GM18498 (cell line): ENCODE data around the gene ETFA.
"Not testable (repeated sequence)": the region's sequence is repeated elsewhere in the genome, so short reads cannot be mapped to it uniquely, and the experiment has no call there.

Experiments
- ATAC-seq: cut with Tn5 transposase; IDR thresholded peaks from one replicate; pipeline ENCODE4 v1.9.1; 2021; ENCODE audit warnings: mild to moderate bottlenecking, moderate library complexity; ENCODE audit not compliant: unreplicated experiment

The ETFA gene

DNA sequence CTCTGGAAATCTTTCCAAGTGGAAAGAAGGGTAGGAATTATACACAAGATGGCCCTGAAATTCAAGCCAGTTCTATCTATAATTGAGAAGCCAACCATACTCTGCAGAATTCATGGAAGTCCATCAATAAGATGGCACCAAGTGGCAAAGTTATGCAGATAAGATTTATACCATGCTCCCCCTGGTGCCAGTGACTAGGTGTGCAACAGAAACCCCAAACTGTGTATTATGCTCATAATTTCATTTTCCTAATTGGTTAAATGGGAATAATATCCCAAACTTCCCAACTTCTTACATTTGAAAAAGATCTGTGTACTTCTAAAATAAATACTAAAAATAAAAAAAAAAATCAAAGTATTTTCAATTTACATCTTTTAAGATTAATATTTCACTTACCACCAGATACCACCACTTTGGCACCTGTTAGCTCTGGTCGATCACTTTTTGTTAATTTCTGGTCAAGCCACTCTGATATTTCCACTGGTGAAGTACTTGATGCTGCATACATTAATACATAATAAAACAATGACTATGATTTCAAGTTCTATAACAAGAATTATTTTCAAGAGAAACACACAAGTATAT is 25.9 kb downstream of the ETFA start:
- no peak for ATAC-seq

DNA sequence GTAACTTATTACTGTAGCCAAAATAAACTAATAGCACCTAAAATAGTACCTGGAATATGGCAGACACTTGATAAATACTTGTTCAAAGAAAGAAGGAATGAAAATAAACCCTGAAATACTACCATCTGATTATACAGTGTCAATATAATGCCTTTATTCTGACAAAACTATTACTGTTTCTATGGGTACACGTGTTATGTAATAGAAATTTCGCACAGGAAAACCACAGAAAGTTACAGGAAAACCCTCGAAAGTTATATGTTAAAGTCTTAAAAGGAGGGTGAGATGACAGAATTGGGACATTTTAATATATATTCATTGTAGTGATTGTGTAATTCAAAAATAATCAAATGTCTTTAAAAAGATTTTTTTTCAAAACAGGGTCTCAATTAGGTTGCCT is 28.8 kb downstream of the ETFA start:
- ATAC-seq: no peak

DNA sequence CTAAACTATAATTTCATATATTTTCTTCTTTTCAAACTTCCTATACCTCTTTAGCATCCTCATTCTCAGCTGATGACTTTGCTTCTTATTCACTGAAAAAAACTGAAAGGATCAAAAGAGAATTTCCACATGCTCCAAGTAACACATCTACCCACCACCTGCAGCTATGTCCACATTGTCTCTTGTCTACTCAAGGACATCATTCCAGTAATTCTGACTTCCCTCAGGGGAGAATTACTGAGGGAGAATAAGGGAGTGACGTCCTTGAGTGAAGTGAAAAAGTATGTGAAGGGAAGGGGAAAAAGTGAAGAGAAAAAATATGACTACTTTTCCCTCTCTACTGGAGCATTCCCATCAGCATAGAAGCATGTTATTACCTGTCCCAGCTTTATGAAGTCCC is 32.6 kb downstream of the ETFA start:
- no peak for ATAC-seq

DNA sequence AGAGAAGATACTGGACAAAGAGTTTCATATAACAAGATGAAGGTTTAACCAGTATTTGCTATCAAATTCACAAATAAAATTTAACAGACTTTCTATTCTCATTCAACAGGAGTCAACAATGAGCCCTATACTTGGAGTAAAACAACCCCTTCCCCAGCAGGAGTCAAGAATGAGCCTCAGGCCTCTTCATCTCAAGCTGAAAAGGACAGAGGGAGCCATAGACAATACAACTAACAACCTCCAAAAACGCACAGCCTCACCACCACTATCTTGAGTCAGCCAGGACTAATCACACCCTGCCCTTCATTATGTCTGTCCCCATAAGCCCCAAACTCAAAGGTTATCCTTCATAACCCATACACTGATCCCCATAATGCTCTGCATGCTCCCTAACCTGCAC is 36.4 kb downstream of the ETFA start:
- ATAC-seq: no peak

DNA sequence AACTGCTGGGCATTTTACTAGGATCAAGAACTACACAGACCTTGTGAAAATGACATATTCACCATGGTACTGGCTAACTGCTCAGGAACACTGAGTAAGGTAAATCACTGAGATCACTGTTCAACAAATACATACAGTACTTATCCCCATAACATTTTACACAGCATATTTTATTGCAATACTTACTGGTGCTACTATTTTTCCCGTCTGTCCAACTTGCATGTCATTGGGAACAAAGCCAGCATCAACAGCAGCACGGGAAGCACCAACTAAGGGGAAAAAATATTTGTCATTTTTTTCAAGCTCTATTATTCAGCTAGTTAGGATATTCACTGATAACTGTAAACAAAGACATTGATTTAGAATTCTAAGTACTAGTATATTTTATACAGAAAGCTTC is 37.0 kb downstream of the ETFA start:
- no peak for ATAC-seq

DNA sequence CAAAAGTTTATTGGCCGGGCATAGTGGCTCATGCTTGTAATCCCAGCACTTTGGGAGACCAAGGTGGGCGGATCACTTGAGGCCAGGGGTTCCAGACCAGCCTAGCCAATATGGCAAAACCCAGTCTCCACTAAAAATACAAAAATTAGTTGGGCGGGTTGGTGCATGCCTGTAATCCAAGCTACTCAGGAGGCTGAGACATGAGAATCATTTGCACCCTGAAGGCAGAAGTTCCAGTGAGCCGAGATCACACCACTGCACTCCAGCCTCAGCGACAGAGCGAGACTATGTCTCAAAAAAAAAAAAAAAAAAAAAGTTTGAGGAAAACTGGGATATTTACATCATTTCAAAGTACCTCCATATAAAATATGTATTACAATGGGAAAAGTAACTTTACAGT is 40.4 kb downstream of the ETFA start:
- no peak for ATAC-seq

DNA sequence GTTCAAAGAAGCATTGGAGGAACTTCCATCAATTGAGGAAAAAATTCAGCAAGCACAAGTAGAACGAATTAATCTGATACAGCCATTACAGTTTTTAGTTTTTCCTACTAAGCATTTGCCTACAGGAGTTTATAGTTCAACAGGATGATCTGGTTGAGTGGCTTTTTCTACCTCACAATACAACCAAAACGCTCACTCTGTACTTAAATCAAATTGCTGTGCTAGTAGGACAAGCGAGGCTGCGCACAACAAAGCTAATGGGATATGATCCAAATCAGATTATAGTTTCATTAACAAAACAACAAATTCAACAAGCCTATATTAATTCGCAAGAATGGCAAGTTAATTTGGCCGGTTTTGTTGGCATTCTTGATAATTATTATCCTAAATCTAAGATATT is 44.2 kb downstream of the ETFA start:
- ATAC-seq: no peak

DNA sequence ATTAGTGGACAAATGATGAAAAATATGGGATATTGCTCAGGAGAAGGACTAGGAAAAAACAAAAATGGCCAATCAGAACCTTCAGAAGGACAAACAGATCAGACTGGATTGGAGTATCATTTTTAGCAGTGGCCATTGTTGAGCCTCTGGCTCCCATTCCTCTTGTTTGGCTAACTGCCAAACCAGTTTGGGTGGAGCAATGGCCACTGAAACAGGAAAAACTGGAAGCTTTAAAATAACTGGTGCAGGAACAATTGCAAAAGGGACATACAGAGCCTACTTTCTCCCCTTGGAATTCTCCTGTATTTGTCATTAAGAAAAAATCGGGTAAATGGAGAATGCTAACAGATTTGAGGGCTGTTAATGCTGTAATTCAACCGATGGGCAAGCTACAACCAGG is 45.5 kb downstream of the ETFA start:
- not testable (repeated sequence) for ATAC-seq

DNA sequence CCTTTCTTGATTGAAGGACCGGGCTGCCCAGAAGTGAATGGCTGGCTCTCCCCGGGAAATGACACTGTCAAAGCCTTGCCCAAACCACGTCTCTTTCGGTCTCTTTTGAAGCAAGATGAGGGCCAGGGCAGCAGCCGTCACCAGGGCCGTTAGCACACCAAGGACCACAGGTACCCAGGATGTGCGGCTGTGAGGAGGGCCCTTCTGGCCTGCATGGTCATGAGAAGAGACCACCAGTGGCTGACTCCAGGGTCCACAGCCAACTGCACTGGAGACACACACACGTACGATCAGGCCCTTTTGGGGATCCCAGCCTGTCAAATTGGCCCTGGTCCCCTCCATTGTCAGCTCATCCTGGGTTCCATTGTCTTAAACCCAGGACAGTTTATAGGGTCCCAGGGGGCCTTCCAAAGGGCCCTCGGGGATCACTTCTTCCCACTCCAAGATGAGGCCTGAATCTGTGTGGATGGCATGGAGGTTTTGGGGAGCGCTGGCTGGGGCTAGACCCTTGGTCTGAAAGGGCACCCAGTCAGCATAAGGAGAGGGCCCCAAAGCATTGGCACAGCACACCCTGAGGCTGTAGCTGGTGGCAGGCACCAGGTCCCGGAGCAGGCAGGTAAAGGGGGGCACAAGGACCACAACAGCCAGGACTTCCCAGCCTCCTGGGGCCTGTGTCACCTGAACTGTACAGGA is 50.9 kb downstream of the ETFA start:
- ATAC-seq: no peak

DNA sequence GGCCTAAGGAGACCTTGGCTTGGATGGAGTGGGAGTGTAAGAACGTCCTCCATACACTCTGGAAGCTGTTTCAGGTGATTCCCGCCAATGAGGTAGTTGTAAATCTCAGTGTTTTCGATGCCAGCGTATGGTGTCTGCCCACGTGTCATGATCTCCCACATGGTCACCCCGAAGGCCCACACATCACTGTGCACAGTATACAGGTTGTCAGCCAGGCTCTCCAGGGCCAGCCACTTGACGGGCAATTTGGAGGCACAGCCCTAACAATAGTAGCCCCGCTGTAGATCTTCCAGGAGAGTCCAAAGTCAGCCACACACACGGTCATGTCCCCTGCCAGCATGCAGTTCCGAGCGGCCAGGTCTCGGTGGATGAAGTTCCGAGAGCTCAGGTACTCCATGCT is 51.9 kb downstream of the ETFA start:
- no peak for ATAC-seq

DNA sequence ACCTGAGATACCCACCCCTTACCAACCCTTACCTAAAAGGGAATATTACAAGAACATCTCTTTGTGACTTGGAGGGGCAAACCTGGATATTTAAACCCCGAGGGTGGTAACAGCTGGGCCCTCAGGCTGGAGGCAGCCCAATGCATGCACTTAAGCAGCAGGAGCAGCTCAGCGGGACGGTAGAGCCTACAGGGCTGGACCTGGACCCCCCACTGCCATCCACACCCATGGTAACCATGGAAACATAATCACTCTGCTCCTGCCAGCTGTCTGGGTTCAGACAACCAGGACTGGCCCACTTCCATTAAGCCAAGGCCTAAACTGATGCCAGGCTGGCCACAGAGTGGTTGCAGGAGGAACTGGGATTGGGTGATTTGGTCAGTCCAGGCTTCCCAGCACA is 52.8 kb downstream of the ETFA start:
- no peak for ATAC-seq

DNA sequence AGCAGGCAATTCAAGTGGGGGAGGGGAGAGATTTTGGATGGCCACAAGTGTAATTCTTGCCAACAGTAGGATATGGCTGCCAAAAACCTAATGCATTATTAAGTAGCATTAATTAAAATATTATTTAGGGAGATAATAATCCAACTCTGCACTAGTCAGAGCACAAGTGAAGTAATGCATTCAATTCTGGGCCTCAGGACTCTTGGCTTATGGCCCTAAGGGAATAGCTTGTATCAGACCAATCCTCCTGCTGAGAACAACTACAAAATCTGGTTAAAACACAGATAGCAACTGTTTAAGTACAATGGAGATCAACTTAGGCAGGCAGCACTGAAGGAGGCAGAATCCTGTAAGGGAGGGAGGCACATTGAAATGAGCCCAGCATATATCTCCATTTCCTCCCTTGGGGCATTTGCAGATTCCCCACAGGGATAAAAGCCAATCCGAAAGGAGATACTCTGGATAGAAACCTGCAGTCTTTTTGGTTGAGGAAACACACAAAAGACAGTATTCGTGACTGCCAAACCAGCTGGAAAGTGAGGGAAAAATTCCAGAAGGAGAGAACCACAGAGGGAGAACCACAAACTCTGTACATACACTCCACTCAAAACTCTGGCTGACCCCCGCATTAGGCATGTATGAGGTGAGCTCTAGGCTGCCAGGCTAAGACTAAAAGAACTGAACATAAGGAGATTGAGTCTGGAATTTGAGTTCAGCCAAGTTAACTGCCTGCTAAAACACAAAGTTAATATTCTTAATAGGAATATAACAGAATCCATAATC is 57.4 kb downstream of the ETFA start:
- no peak for ATAC-seq

DNA sequence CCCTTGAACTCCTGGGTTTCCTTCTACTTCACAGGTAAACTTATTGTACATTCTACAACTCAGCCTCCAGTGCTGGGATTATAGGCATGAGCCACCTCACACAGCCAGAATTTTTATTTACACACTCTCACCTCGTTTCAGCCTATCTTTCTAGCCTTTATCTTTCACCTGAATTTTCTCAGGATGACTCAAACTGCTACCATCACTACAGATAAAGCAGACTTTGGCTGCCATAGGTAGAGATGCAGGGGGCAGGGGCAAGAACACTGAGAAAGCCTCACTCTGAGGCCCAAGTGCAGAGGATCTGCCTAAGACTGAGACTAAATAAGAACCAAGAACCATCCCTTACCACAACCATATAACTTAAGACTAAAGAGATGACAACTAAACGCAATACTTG is 59.0 kb downstream of the ETFA start:
- no peak for ATAC-seq

DNA sequence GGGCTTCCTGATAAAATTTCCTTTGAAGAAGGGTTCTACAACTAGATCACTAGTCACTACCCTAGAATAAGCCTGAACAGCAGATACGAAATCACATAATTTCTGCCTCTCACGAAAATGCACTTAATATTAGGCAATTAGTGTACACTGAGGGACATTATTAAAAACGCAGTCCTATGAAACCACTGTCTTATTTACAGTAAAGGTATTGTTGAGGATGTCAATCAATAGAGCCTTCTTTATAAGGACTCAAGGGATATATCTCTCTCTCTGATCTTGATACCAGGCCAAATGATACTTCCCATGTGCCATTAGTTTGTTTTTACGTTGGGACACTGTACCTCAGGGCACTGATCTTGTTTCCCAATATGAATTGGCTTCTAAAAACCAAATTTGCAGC is 59.6 kb downstream of the ETFA start:
- no peak for ATAC-seq

DNA sequence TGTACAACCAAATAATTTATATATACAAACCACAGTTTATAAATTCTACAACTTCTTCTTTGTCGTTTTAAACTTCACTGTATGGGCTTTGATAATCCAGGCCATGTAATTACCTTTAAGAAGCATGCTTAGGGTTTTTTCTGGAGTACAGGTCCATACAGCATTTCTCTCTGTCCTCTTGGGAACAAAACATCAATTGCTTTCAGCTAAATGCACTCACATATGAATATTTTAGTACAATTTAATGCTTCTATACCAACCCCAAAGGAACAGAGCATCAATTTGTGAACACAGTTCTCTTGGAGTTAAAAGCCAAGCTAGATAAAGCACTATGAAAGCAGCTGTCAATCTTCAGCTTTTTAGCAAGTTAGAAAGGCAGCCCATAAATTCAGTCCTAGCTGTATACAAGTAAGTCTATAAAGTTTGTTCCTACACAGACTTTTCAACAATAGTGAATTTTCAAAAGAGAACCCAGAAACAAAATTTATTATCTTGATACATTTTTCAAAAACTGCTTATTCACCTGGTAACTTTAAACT is 66.1 kb downstream of the ETFA start:
- ATAC-seq: no peak

DNA sequence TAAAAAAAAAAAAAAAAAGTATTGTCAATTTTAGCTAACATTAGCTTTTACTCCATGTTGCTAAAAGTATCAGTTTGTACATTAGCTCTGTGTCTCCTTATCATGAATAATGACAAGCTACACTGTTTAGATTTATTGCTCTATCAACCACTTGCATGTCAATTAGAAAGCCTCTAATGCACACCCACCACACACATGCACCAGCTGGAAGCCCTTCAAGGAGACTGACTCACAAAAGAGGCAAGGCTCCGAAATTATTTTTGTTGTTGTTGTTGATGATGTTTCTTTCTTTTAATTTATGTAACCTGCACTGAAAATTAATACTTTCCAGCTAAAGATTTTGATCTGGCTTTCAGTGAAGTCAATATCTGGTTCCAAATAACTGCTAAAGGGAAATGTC is 71.5 kb downstream of the ETFA start:
- ATAC-seq: no peak

DNA sequence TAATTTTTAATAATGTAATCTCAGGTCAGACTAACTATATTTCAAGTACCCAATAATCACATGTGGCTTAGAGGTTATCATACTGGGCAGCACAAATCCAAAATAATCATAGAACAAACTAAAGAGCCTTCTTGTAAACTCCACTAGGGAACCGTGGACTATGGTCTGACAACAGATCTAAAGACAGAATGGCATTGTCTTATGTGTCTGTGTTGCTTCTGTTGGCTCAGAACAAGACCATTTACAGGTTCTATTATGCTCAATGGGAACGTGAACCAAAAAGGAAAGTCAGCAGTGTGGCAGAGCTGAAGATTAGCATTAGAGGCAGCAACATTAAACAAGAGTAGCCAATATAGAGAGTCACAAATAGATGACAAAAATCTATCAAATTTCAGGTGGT is 74.9 kb downstream of the ETFA start:
- no peak for ATAC-seq

DNA sequence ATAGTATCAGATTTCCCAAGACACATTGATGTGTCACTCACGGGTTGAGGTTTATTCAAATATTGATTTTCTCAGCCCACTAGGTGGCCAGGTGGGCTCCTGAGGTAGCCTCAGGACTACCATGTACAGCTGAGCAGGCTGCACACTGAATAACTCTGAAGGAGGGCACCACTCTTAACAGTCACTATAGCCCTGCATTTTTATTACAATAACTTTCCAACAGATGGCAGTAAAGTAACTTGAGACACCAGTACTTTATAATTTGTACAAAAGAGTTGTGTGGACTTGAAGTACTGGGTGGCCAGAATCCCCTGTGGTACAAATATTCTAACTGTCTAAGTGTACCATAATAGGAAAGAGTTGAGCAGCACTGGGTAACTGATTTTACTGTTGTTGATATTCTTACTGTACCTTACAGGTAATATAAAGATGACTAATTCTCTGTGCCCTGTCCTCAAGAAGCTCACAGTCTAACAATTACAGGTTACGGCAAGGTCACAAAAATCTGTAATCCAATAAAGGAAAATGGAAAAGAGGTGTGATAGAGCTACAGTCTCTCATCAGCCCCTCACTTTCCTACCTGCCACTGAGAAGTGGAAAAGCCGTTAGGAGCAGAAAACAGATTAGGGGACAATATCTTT is 76.0 kb downstream of the ETFA start:
- ATAC-seq: no peak

DNA sequence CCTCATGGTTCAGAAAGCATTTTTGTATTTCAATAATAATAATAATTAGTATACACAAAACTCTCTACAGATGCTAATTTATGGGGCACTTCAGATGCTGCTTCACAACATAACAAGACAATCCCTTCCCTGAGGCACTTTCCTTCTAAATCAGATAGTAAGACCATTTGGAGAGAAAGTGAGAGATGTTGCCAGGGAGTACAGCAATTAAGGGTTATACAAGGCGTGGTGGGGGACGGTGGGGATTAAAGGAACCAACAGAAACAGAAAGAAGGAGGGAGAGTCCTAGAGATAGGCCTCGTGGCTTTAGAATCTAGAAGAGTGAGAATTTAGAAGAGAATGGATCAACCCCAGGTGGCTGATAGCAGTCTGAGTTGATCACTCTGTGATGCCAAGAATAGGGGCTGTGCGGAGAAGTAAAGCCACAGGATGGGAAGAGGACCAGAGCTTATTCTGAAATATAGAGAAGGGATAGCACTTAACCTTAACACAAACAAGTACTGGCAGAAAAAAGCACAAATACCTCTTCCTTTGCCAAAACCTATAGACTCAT is 76.9 kb downstream of the ETFA start:
- ATAC-seq: no peak

DNA sequence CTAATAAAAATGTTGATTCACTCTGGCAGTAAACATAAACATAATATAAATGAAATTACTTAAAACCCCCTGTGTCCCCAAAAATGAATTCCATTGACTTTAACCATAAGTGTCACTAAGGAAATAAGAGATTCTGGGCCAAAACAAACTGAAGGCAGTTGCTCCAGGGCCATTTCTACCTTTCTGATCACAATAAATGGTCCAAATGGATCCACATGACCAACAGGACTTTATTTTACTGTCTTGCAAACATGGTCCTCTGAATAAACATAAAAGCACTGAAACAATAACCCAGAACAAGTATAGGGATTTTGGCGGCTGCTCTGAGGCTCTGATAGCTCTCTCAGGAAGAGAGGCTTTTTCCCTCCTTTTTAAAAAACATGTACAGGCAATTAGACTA is 77.3 kb downstream of the ETFA start:
- ATAC-seq: no peak

DNA sequence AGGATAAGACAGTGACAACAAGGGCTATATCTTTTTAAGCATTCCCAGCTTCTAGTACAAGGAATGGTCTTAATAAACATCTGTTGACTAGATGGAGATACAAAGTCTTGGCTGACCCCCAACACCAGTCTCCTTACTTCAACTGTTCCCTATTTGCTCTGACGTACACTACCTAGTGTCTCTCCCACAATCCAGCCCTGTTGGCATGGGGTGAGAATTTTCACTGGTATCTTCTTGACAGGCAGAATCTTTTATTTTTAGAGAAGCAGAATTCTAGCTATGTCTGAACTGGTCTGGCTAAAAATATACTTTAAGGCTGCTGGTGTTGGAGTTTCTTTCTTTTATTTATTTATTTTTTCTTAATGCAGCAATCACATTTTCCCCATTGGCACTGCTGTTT is 82.0 kb downstream of the ETFA start:
- no peak for ATAC-seq
